Astrocyte (in vitro differentiated cells and primary cell): ENCODE data around the gene TRAP1. TPM values are rescaled to one million over a fixed set of nuclear protein-coding genes. Genes with fewer than 3 reads are reported as not detected.

Experiments used
- DNase-seq: peaks from one replicate; pipeline ENCODE4 v3.0.0-alpha.2; 2010; ENCODE audit warnings: low read depth
- FAIRE-seq: peaks from 2 replicates; lab custom pipeline; 2011; peaks lifted over from hg19 to GRCh38; lab: Jason Lieb, UNC
- H2AFZ ChIP-seq: 2 replicates; pipeline ENCODE4 v1.6.0; 2012; ENCODE audit warnings: low read depth, low read length, inconsistent platforms
- H3K27ac ChIP-seq: 2 replicates; pipeline ENCODE4 v1.5.1; 2011; ENCODE audit warnings: low read depth, low read length, inconsistent platforms
- H3K27me3 ChIP-seq: 2 replicates; pipeline ENCODE4 v1.6.0; 2011; ENCODE audit warnings: low read length, inconsistent platforms; ENCODE audit not compliant: insufficient read depth
- H3K36me3 ChIP-seq: 2 replicates; pipeline ENCODE4 v1.5.1; 2011; ENCODE audit warnings: low read length, inconsistent platforms; ENCODE audit not compliant: insufficient read depth
- H3K4me1 ChIP-seq: 2 replicates; pipeline ENCODE4 v1.5.1; 2011; ENCODE audit warnings: low read length, inconsistent platforms; ENCODE audit not compliant: insufficient read depth
- H3K4me2 ChIP-seq: 2 replicates; pipeline ENCODE4 v1.6.0; 2012; ENCODE audit warnings: low read length, inconsistent platforms
- H3K4me3 ChIP-seq: 2 replicates; pipeline ENCODE4 v1.5.1; 2011; ENCODE audit warnings: low read depth, mild to moderate bottlenecking, low read length, inconsistent platforms; ENCODE audit not compliant: insufficient read depth
- H3K79me2 ChIP-seq: 2 replicates; pipeline ENCODE4 v1.6.0; 2012; ENCODE audit warnings: mild to moderate bottlenecking, low read length, inconsistent platforms; ENCODE audit not compliant: insufficient read depth
- H3K9ac ChIP-seq: 2 replicates; pipeline ENCODE4 v1.6.0; 2012; ENCODE audit warnings: mild to moderate bottlenecking, low read length, inconsistent platforms
- H3K9me3 ChIP-seq: 2 replicates; pipeline ENCODE4 v1.5.1; 2012; ENCODE audit warnings: low read depth, mild to moderate bottlenecking, low read length, inconsistent platforms; ENCODE audit not compliant: insufficient read depth
- H4K20me1 ChIP-seq: 2 replicates; pipeline ENCODE4 v1.6.0; 2012; ENCODE audit warnings: low read length, inconsistent platforms; ENCODE audit not compliant: insufficient read depth
- H3K27ac Mint-ChIP-seq: one replicate; pipeline ENCODE4 v1.8.0; 2021; ENCODE audit warnings: mild to moderate bottlenecking, mixed read lengths; ENCODE audit not compliant: unreplicated experiment
- H3K27me3 Mint-ChIP-seq: one replicate; pipeline ENCODE4 v1.8.0; 2021; ENCODE audit warnings: low read depth, mixed read lengths; ENCODE audit not compliant: unreplicated experiment
- H3K36me3 Mint-ChIP-seq: one replicate; pipeline ENCODE4 v1.8.0; 2021; ENCODE audit warnings: low read depth, mixed read lengths; ENCODE audit not compliant: unreplicated experiment
- H3K4me1 Mint-ChIP-seq: one replicate; pipeline ENCODE4 v1.8.0; 2021; ENCODE audit warnings: low read depth, mixed read lengths; ENCODE audit not compliant: unreplicated experiment
- H3K4me3 Mint-ChIP-seq: one replicate; pipeline ENCODE4 v1.8.0; 2021; ENCODE audit warnings: mild to moderate bottlenecking, moderate library complexity, mixed read lengths; ENCODE audit not compliant: unreplicated experiment
- H3K9me3 Mint-ChIP-seq: one replicate; pipeline ENCODE4 v1.8.0; 2021; ENCODE audit warnings: mild to moderate bottlenecking, mixed read lengths; ENCODE audit not compliant: unreplicated experiment
- EZH2 ChIP-seq: IDR thresholded peaks from 2 replicates; pipeline ENCODE4 v1.6.1; 2012; ENCODE audit warnings: mild to moderate bottlenecking, low read length, inconsistent platforms; ENCODE audit not compliant: insufficient read depth
- total RNA-seq: library from RNA; stranded (reverse); gene quantifications from 2 replicates; pipeline ENCODE4 v1.2.1, GENCODE V29; 2021
- TF ChIP-seq, protein P1 (sequence below): IDR thresholded peaks from 2 replicates; pipeline ENCODE4 v1.5.1; 2011; ENCODE audit warnings: low read depth, mild to moderate bottlenecking, inconsistent platforms, low read length, moderate library complexity; ENCODE audit not compliant: insufficient read depth

TRAP1 gene
- total RNA-seq, 1 donor from 2014 or later = 63.3 TPM

DNA sequence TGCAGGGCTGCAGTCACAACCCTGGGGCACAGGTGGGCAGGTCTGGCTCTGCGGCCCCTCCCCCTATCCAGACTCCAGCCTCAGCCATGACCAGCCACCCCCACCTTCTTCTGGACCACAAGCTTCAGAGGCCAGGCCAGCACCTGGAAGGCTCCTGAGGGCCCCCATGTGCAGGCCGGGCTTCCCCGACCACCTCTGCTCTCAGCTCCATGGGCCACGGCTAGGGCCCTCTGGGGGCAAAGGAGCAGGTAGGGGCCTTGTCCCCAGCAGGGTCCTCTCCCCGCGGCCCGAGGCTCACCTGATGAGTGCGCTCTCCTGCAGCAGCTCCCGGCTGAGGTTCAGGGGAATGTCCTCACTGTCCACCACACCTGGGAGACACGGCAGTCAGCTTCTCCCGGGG is 45.9 kb downstream of the TRAP1 start:
- Mint-ChIP-seq H3K27ac (no peak overlapping the region), H3K27me3 (no peaks in the 10 kb centered on the region), H3K4me1 (no peaks in the 10 kb centered on the region), H3K4me3 (no peak overlapping the region), H3K36me3 (peaks cover 36% of the 10 kb centered on the region), H3K9me3 (peaks cover 2% of the 10 kb centered on the region)
- Histone ChIP-seq H3K4me1 (no peaks in the 10 kb centered on the region), H3K27ac (no peak overlapping the region), H4K20me1 (no peaks in the 10 kb centered on the region), H3K4me2 (no peak overlapping the region), H3K36me3 (no peaks in the 10 kb centered on the region), H2AFZ (no peak overlapping the region), H3K4me3 (no peak overlapping the region), H3K79me2 (no peaks in the 10 kb centered on the region), H3K27me3 (no peaks in the 10 kb centered on the region), H3K9ac (no peak overlapping the region), H3K9me3 (peaks cover 9% of the 10 kb centered on the region)
- FAIRE-seq = no peak
- no peak for DNase-seq
- TF ChIP-seq, protein P1, sequence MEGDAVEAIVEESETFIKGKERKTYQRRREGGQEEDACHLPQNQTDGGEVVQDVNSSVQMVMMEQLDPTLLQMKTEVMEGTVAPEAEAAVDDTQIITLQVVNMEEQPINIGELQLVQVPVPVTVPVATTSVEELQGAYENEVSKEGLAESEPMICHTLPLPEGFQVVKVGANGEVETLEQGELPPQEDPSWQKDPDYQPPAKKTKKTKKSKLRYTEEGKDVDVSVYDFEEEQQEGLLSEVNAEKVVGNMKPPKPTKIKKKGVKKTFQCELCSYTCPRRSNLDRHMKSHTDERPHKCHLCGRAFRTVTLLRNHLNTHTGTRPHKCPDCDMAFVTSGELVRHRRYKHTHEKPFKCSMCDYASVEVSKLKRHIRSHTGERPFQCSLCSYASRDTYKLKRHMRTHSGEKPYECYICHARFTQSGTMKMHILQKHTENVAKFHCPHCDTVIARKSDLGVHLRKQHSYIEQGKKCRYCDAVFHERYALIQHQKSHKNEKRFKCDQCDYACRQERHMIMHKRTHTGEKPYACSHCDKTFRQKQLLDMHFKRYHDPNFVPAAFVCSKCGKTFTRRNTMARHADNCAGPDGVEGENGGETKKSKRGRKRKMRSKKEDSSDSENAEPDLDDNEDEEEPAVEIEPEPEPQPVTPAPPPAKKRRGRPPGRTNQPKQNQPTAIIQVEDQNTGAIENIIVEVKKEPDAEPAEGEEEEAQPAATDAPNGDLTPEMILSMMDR = no peak
- TF ChIP-seq EZH2 = no peak

DNA sequence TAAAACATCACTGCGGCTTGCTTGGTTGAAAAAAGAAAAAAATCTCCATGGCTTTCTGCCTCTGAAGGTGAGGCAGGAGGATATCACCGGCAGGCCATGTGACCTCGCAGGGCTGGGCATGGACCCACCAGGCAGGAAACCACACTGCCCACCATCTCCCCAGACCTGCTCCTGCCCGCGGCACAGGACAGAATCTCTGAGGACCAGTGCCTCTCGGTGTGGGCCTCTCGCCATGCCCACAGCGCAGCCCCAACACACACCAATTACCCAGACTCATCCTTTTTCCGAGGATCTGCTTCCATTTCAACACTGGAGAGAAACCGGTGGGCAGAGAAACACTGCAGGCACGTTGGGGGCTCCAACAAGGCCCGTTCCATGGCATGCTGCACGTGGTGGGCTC is 46.6 kb downstream of the TRAP1 start:
- Mint-ChIP-seq H3K4me3 (no peak overlapping the region), H3K36me3 (peaks cover 39% of the 10 kb centered on the region), H3K4me1 (no peaks in the 10 kb centered on the region), H3K9me3 (peaks cover 2% of the 10 kb centered on the region), H3K27ac (peak overlapping the region; percentile 34), H3K27me3 (no peaks in the 10 kb centered on the region)
- H3K4me3 ChIP-seq = no peak overlapping the region
- FAIRE-seq (no peak), DNase-seq (no peak)
- no peak overlapping the region for H3K4me2 ChIP-seq
- no peaks in the 10 kb centered on the region for H3K4me1 ChIP-seq
- peaks cover 9% of the 10 kb centered on the region for H3K9me3 ChIP-seq
- H3K36me3 ChIP-seq = no peaks in the 10 kb centered on the region
- no peak overlapping the region for H2AFZ ChIP-seq
- no peaks in the 10 kb centered on the region for H3K79me2 ChIP-seq
- TF ChIP-seq EZH2 = no peak
- TF ChIP-seq, protein P1 = no peak
- H3K27me3 ChIP-seq = no peaks in the 10 kb centered on the region
- H3K9ac ChIP-seq = no peak overlapping the region
- H4K20me1 ChIP-seq = no peaks in the 10 kb centered on the region
- H3K27ac ChIP-seq = no peak overlapping the region

DNA sequence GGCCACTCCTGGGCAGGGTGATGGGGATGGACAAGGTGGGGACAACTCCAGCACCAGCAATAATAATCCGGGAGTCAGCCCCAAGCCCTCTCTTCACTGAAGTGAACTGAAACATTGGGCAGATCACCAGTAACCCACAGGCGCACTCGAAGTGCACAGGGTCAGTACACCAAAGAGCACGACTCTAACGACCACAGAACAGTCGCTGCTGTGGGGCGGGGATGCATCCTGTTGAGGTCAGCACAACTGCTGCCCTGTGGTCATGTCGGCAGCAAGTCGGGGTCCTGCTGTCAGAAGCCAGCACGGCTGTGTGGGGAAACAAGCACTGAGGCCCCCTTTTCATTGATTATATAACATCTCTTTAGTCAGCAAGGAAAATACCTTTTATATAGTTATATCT is 48.2 kb downstream of the TRAP1 start:
- Mint-ChIP-seq H3K4me1 (no peaks in the 10 kb centered on the region), H3K36me3 (peaks cover 42% of the 10 kb centered on the region), H3K27ac (no peak overlapping the region), H3K9me3 (peaks cover 2% of the 10 kb centered on the region), H3K27me3 (no peaks in the 10 kb centered on the region), H3K4me3 (no peak overlapping the region)
- no peak overlapping the region for H3K4me3 ChIP-seq
- no peaks in the 10 kb centered on the region for H4K20me1 ChIP-seq
- FAIRE-seq = no peak
- H3K4me1 ChIP-seq = no peaks in the 10 kb centered on the region
- no peak overlapping the region for H3K4me2 ChIP-seq
- H3K27me3 ChIP-seq = no peaks in the 10 kb centered on the region
- no peak overlapping the region for H3K27ac ChIP-seq
- peaks cover 9% of the 10 kb centered on the region for H3K9me3 ChIP-seq
- no peak overlapping the region for H3K9ac ChIP-seq
- TF ChIP-seq, protein P1 = no peak
- no peak for TF ChIP-seq EZH2
- H3K79me2 ChIP-seq = no peaks in the 10 kb centered on the region
- H3K36me3 ChIP-seq = peaks cover 2% of the 10 kb centered on the region
- DNase-seq = no peak
- H2AFZ ChIP-seq = no peak overlapping the region
